IMR-90 (cell line): Measurements from ENCODE around the gene TMX1. TPM values are rescaled to one million over a fixed set of nuclear protein-coding genes. Genes with fewer than 3 reads are reported as not detected.

Experiments used
- ATAC-seq: fragments of 200-7000 bp; cut with Tn5 transposase; 2 replicates; pipeline ENCODE4 v1.9.1; 2020; ENCODE audit warnings: low read depth, mild to moderate bottlenecking, moderate library complexity
- BruUV-seq: library from RNA; stranded (reverse); fragments of 400-500 nt; replicated peaks from 2 replicates; lab custom pipeline; 2021; lab: Mats Ljungman, UMichigan
- CTCF ChIA-PET: fragments of 300-600 bp; formaldehyde crosslinking; extraction: SDS; loops from one replicate; lab custom pipeline; 2021; ENCODE audit warnings: antibody characterized with exemption; lab: Yijun Ruan, JAX
- POLR2A ChIA-PET: fragments of 300-600 bp; sonication (Branson Sonifier 250); formaldehyde crosslinking; loops from one replicate; lab custom pipeline; 2022; ENCODE audit warnings: antibody characterized with exemption; ENCODE audit not compliant: unreplicated experiment; lab: Charles Lee
- DNase-seq: peaks from one replicate; pipeline ENCODE4 v3.0.0; 2013
- H2AFZ ChIP-seq: replicated peaks from 2 replicates; pipeline ENCODE3; 2013; ENCODE audit warnings: low read length, mild to moderate bottlenecking; ENCODE audit not compliant: poor library complexity
- H2AK5ac ChIP-seq: 2 replicates; pipeline ENCODE4 v1.6.1; 2013; ENCODE audit warnings: low read depth, low read length, inconsistent platforms
- H2AK9ac ChIP-seq: replicated peaks from 2 replicates; pipeline ENCODE3; 2013; ENCODE audit warnings: mild to moderate bottlenecking, low read depth, low read length, moderate library complexity; ENCODE audit not compliant: poor library complexity
- H2BK120ac ChIP-seq: 2 replicates; pipeline ENCODE4 v1.6.1; 2013; ENCODE audit warnings: low read depth, low read length, inconsistent platforms
- H2BK15ac ChIP-seq: 3 replicates; pipeline ENCODE4 v1.6.1; 2013; ENCODE audit warnings: low read depth, low read length, inconsistent platforms
- H2BK20ac ChIP-seq: 2 replicates; pipeline ENCODE4 v1.6.1; 2013; ENCODE audit warnings: low read depth, mild to moderate bottlenecking, inconsistent platforms, low read length, moderate library complexity
- H2BK5ac ChIP-seq: 2 replicates; pipeline ENCODE4 v1.6.1; 2013; ENCODE audit warnings: mild to moderate bottlenecking, low read depth, low read length, inconsistent platforms; ENCODE audit not compliant: poor library complexity, severe bottlenecking
- H3K14ac ChIP-seq: replicated peaks from 2 replicates; pipeline ENCODE4 v1.6.1; 2013; ENCODE audit warnings: low read depth, low read length, inconsistent platforms
- H3K18ac ChIP-seq: 2 replicates; pipeline ENCODE4 v1.6.1; 2013; ENCODE audit warnings: low read depth, low read length, control low read depth
- H3K23ac ChIP-seq: 2 replicates; pipeline ENCODE4 v1.6.1; 2013; ENCODE audit warnings: low read depth, low read length, inconsistent platforms
- H3K27ac ChIP-seq: 2 replicates; pipeline ENCODE4 v1.5.1; 2013; ENCODE audit warnings: mild to moderate bottlenecking, control low read depth, low read length; ENCODE audit not compliant: insufficient read depth
- H3K27me3 ChIP-seq: 2 replicates; pipeline ENCODE4 v1.6.1; 2013; ENCODE audit warnings: low read length; ENCODE audit not compliant: control insufficient read depth, insufficient read depth
- H3K36me3 ChIP-seq: 2 replicates; pipeline ENCODE4 v1.6.1; 2013; ENCODE audit warnings: low read length, mixed read lengths; ENCODE audit not compliant: control insufficient read depth, insufficient read depth
- H3K4ac ChIP-seq: 2 replicates; pipeline ENCODE4 v1.6.1; 2013; ENCODE audit warnings: low read depth, low read length, inconsistent platforms
- H3K4me1 ChIP-seq: 2 replicates; pipeline ENCODE4 v1.6.1; 2013; ENCODE audit warnings: low read length, mixed read lengths; ENCODE audit not compliant: control insufficient read depth, insufficient read depth
- H3K4me2 ChIP-seq: 2 replicates; pipeline ENCODE4 v1.6.1; 2013; ENCODE audit warnings: low read depth, mild to moderate bottlenecking, control low read depth, low read length, moderate library complexity
- H3K4me3 ChIP-seq: 2 replicates; pipeline ENCODE4 v1.5.1; 2013; ENCODE audit warnings: low read depth, mild to moderate bottlenecking, control low read depth, low read length, moderate library complexity; ENCODE audit not compliant: insufficient read depth
- H3K56ac ChIP-seq: 2 replicates; pipeline ENCODE4 v1.6.1; 2013; ENCODE audit warnings: low read length, inconsistent platforms; ENCODE audit not compliant: insufficient read depth; ENCODE audit errors: extremely low read depth
- H3K79me1 ChIP-seq, 2 experiments: 2 replicates each; pipeline ENCODE4 v1.6.1; 2013; ENCODE audit warnings: low read length in 2 of 2, inconsistent platforms in 1 of 2, low read depth in 1 of 2
- H3K9ac ChIP-seq: 2 replicates; pipeline ENCODE4 v1.6.1; 2013; ENCODE audit warnings: low read depth, low read length, control low read depth
- H3K9me1 ChIP-seq: 2 replicates; pipeline ENCODE4 v1.6.1; 2013; ENCODE audit warnings: low read length, inconsistent platforms; ENCODE audit not compliant: insufficient read depth
- H3K9me3 ChIP-seq: 2 replicates; pipeline ENCODE4 v1.6.1; 2013; ENCODE audit warnings: low read length; ENCODE audit not compliant: control insufficient read depth, insufficient read depth
- H4K20me1 ChIP-seq: 2 replicates; pipeline ENCODE4 v1.6.1; 2013; ENCODE audit warnings: low read length, inconsistent platforms; ENCODE audit not compliant: insufficient read depth
- H4K5ac ChIP-seq: 2 replicates; pipeline ENCODE4 v1.6.1; 2013; ENCODE audit warnings: mild to moderate bottlenecking, low read depth, low read length, control low read depth
- H4K8ac ChIP-seq, 2 experiments: 2 replicates each; pipeline ENCODE4 v1.6.1; 2013; ENCODE audit warnings: low read depth in 2 of 2, low read length in 2 of 2, control low read depth in 1 of 2, inconsistent platforms in 1 of 2
- H4K91ac ChIP-seq: 2 replicates; pipeline ENCODE4 v1.6.1; 2013; ENCODE audit warnings: low read depth, low read length, inconsistent platforms; ENCODE audit not compliant: insufficient read depth
- CEBPB ChIP-seq: IDR thresholded peaks from 2 replicates; pipeline ENCODE4 v1.6.1; 2012; ENCODE audit warnings: low read depth, low read length, improper control_type of control experiment
- CHD1 ChIP-seq: IDR thresholded peaks from 2 replicates; pipeline ENCODE4 v1.6.1; 2012; ENCODE audit warnings: low read depth, low read length, improper control_type of control experiment
- FOS ChIP-seq: fragments of 150-350 bp; IDR thresholded peaks from 2 replicates; pipeline ENCODE4 v1.6.1; 2016; ENCODE audit warnings: low read depth, low read length
- MXI1 ChIP-seq: IDR thresholded peaks from 2 replicates; pipeline ENCODE4 v1.6.1; 2012; ENCODE audit warnings: low read depth, mild to moderate bottlenecking, low read length, moderate library complexity, borderline replicate concordance
- NFE2L2 ChIP-seq: fragments of 150-350 bp; IDR thresholded peaks from 2 replicates; pipeline ENCODE4 v1.6.1; 2016; ENCODE audit warnings: low read depth, mild to moderate bottlenecking, low read length
- RAD21 ChIP-seq: IDR thresholded peaks from 2 replicates; pipeline ENCODE4 v1.6.1; 2012; ENCODE audit warnings: low read length, improper control_type of control experiment
- SMC3 ChIP-seq: fragments of 150-350 bp; IDR thresholded peaks from 2 replicates; pipeline ENCODE4 v1.6.1; 2016; ENCODE audit warnings: low read depth, mild to moderate bottlenecking, antibody characterized with exemption, low read length, moderate library complexity
- dilution Hi-C: fragments of 300-500 bp; cut with HindIII; formaldehyde crosslinking; loops from one replicate; pipeline ENCODE4 v1.14.3; 2018; ENCODE audit warnings: low sequenced_read_pairs; ENCODE audit not compliant: unreplicated experiment
- in situ Hi-C: fragments of 300-500 bp; cut with MboI; formaldehyde crosslinking; loops from 3 replicates; pipeline ENCODE4 v1.14.3; 2019; ENCODE audit warnings: low sequenced_read_pairs, inconsistent platforms, mixed read lengths
- intact Hi-C: fragments of 100-400 bp; cut with micrococcal nuclease; formaldehyde crosslinking; loops from 2 replicates; pipeline ENCODE4 v1.10.0; 2022
- polyA plus RNA-seq, 3 experiments: library from polyadenylated mRNA; depleted of rRNA; stranded (reverse); fragments of >200 nt; gene quantifications; 2 replicates each; pipeline ENCODE4 v1.2.3, GENCODE V29; 2012; ENCODE audit warnings: low replicate concordance in 1 of 3
- total RNA-seq: library from RNA; depleted of rRNA; stranded (reverse); fragments of >200 nt; gene quantifications from 2 replicates; pipeline ENCODE4 v1.2.3, GENCODE V29; 2012

The TMX1 gene
- total and polyA plus RNA-seq, 2 of the 4 experiments (the other 2 are of a cell fraction) = 15.3 to 24.7 TPM

GRCh38 chr14:51211149-51211548 is 28.9 kb upstream of the TMX1 start:
- no peak overlapping the region for H2AK5ac ChIP-seq
- H3K9me1 ChIP-seq = no peaks in the 10 kb centered on the region
- intact Hi-C loops = no loop called here
- TF ChIP-seq SMC3 (no peak), CHD1 (no peak), CEBPB (no peak), RAD21 (no peak), MXI1 (no peak), NFE2L2 (no peak), FOS (no peak)
- H2BK20ac ChIP-seq = no peak overlapping the region
- CTCF ChIA-PET = interaction anchor here (0.6 to 1.1 kb wide), 2 partner anchors 29 to 256 kb away, joined by 3 to 5 read pairs; no protein-coding TSS in a partner anchor
- no peak overlapping the region for H3K56ac ChIP-seq
- no peak overlapping the region for H2BK5ac ChIP-seq
- H3K14ac ChIP-seq = no peak overlapping the region
- peaks cover 27% of the 10 kb centered on the region for H3K27me3 ChIP-seq
- no peak overlapping the region for H2AK9ac ChIP-seq
- H3K18ac ChIP-seq = no peak overlapping the region
- H4K8ac ChIP-seq = no peak overlapping the region
- ATAC-seq (no peak), DNase-seq (peak; percentile 28)
- dilution Hi-C loops = no loop called here
- H3K9me3 ChIP-seq = no peaks in the 10 kb centered on the region
- in situ Hi-C loops = loop anchor here (25.0 kb wide), 1 partner anchor 624 kb away; no protein-coding TSS in a partner anchor
- H4K20me1 ChIP-seq = no peaks in the 10 kb centered on the region
- no peak overlapping the region for H4K5ac ChIP-seq
- no peak overlapping the region for H3K23ac ChIP-seq
- no peaks in the 10 kb centered on the region for H3K4me1 ChIP-seq
- H3K4ac ChIP-seq = no peak overlapping the region
- no peak overlapping the region for H2BK120ac ChIP-seq
- H3K27ac ChIP-seq = no peak overlapping the region
- no peak overlapping the region for H2BK15ac ChIP-seq
- no peak overlapping the region for H2AFZ ChIP-seq
- H3K4me3 ChIP-seq = no peak overlapping the region
- H3K36me3 ChIP-seq = no peaks in the 10 kb centered on the region
- H3K4me2 ChIP-seq = no peak overlapping the region
- POLR2A ChIA-PET = interaction anchor here (0.6 kb wide), 1 partner anchor 388 kb away, joined by 3 read pairs; no protein-coding TSS in a partner anchor
- no peaks in the 10 kb centered on the region for H3K79me1 ChIP-seq
- no peak overlapping the region for H3K9ac ChIP-seq
- no TSS peak for BruUV-seq
- no peak overlapping the region for H4K91ac ChIP-seq
